GM19035 (cell line): ENCODE data around the gene DNAL1.
"Not testable (repeated sequence)": the region's sequence is repeated elsewhere in the genome, so short reads cannot be mapped to it uniquely, and the experiment has no call there.

Source experiments
- ATAC-seq: cut with Tn5 transposase; IDR thresholded peaks from one replicate; pipeline ENCODE4 v1.9.1; 2021; ENCODE audit not compliant: unreplicated experiment

DNAL1 gene

GRCh38 chr14:73637830-73638229, 7.0 kb upstream of the DNAL1 start:
- no peak for ATAC-seq

GRCh38 chr14:73640796-73641365, 3.9 kb upstream of the DNAL1 start:
- no peak for ATAC-seq

GRCh38 chr14:73645248-73645610, 443 bp downstream of the DNAL1 start:
- ATAC-seq, result no peak

- no peak for ATAC-seq
Measured at GRCh38 chr14:73651005-73651404, 6.2 kb downstream of the DNAL1 start.

GRCh38 chr14:73655851-73656250, 11.1 kb downstream of the DNAL1 start:
- no peak for ATAC-seq

GRCh38 chr14:73659202-73659601, 14.4 kb downstream of the DNAL1 start:
- ATAC-seq, result not testable (repeated sequence)

GRCh38 chr14:73660511-73660910, 15.7 kb downstream of the DNAL1 start:
- no peak for ATAC-seq

- ATAC-seq, result no peak
Measured at GRCh38 chr14:73661872-73662271, 17.1 kb downstream of the DNAL1 start.

- no peak for ATAC-seq
Measured at GRCh38 chr14:73662487-73662943, 17.7 kb downstream of the DNAL1 start.

GRCh38 chr14:73663548-73664212, 18.9 kb downstream of the DNAL1 start:
- no peak for ATAC-seq

GRCh38 chr14:73665130-73665529, 20.3 kb downstream of the DNAL1 start:
- ATAC-seq, result no peak

- no peak for ATAC-seq
Measured at GRCh38 chr14:73666583-73666982, 21.8 kb downstream of the DNAL1 start.

GRCh38 chr14:73667854-73668253, 23.1 kb downstream of the DNAL1 start:
- no peak for ATAC-seq

GRCh38 chr14:73674986-73675385, 30.2 kb downstream of the DNAL1 start:
- ATAC-seq, result no peak

- no peak for ATAC-seq
Measured at GRCh38 chr14:73678698-73679097, 33.9 kb downstream of the DNAL1 start.

GRCh38 chr14:73680821-73681220, 36.0 kb downstream of the DNAL1 start:
- ATAC-seq, result no peak

- no peak for ATAC-seq
Measured at GRCh38 chr14:73684627-73685026, 39.8 kb downstream of the DNAL1 start.

GRCh38 chr14:73685328-73685727, 40.5 kb downstream of the DNAL1 start:
- ATAC-seq, result no peak

GRCh38 chr14:73686901-73687300, 42.1 kb downstream of the DNAL1 start:
- no peak for ATAC-seq

GRCh38 chr14:73694083-73694482, 49.3 kb downstream of the DNAL1 start:
- no peak for ATAC-seq

GRCh38 chr14:73695082-73695481, 50.3 kb downstream of the DNAL1 start:
- no peak for ATAC-seq

- peak; percentile 71 for ATAC-seq
Measured at GRCh38 chr14:73695997-73696396, 51.2 kb downstream of the DNAL1 start.
